Kidney (tissue), 14 donors: ENCODE results near the gene BHMT2. TPM values are rescaled to one million over a fixed set of nuclear protein-coding genes. Genes with fewer than 3 reads are reported as not detected.

ENCODE experiments used
- DNase-seq, 5 donors: peaks; one replicate each; pipeline ENCODE4 v3.0.0-alpha.2; 2013 to 2020
- FAIRE-seq: peaks from 2 replicates; lab custom pipeline; 2012; peaks lifted over from hg19 to GRCh38; lab: Jason Lieb, UNC
- H3K27ac ChIP-seq, 2 donors: one replicate each; pipeline ENCODE4 v1.7.0; 2013; ENCODE audit warnings: low read depth in 2 of 2, low read length in 2 of 2, inconsistent platforms in 1 of 2
- H3K27me3 ChIP-seq: one replicate; pipeline ENCODE4 v1.7.1; 2013; ENCODE audit warnings: low read length, inconsistent platforms; ENCODE audit not compliant: control insufficient read depth, insufficient read depth
- H3K36me3 ChIP-seq, 3 donors: one replicate each; pipeline versions ENCODE4 v1.7.0 to v1.7.1; 2013; ENCODE audit warnings: low read length in 3 of 3, control low read depth in 1 of 3, inconsistent platforms in 1 of 3; ENCODE audit not compliant: insufficient read depth in 3 of 3, control insufficient read depth in 2 of 3
- H3K4me1 ChIP-seq, 3 donors: one replicate each; pipeline versions ENCODE4 v1.7.0 to v1.7.1; 2013; ENCODE audit warnings: low read length in 3 of 3, inconsistent platforms in 1 of 3, low read depth in 1 of 3; ENCODE audit not compliant: control insufficient read depth in 2 of 3, insufficient read depth in 2 of 3
- H3K4me3 ChIP-seq, 3 donors: one replicate each; pipeline versions ENCODE4 v1.7.0 to v1.8.1; 2013; ENCODE audit warnings: low read length in 3 of 3, control low read depth in 1 of 3, inconsistent platforms in 1 of 3
- H3K9ac ChIP-seq, 3 donors: one replicate each; pipeline versions ENCODE4 v1.7.0 to v1.7.1; 2013; ENCODE audit warnings: low read length in 3 of 3, control low read depth in 1 of 3, inconsistent platforms in 1 of 3
- H3K9me3 ChIP-seq, 3 donors: one replicate each; pipeline versions ENCODE4 v1.7.0 to v1.7.1; 2013; ENCODE audit warnings: low read length in 3 of 3, control low read depth in 1 of 3, inconsistent platforms in 1 of 3; ENCODE audit not compliant: control insufficient read depth in 2 of 3, insufficient read depth in 1 of 3
- CTCF ChIP-seq: IDR thresholded peaks from 3 replicates; pipeline ENCODE4 v1.5.1; 2012; ENCODE audit warnings: mild to moderate bottlenecking, moderate library complexity, borderline replicate concordance; ENCODE audit not compliant: insufficient read depth; ENCODE audit errors: extremely low read depth
- intact Hi-C: fragments of 100-400 bp; cut with DNase I; formaldehyde crosslinking; loops from one replicate; pipeline ENCODE4 v1.11.1; 2022
- polyA plus RNA-seq: library from polyadenylated mRNA; stranded (reverse); fragments of 350-450 nt; fragmentation: Illumina TruSeq; extraction: RNeasy Lipid Tissue Mini Kit (QIAGEN cat#74804); gene quantifications from one replicate; pipeline ENCODE4 v1.2.3, GENCODE V29; 2014; ENCODE audit warnings: low read depth, low replicate concordance; ENCODE audit not compliant: insufficient read depth
- total RNA-seq: library from RNA; stranded (reverse); fragmentation: NEBNext Ultra II Directional; extraction: Animal tissue kit (Norgen Biotek cat#: 25700); gene quantifications from one replicate; pipeline ENCODE4 v1.2.1, GENCODE V29; 2021
- donor health status: control.
- donor health status: control.
- donor health status: control.
- donor health status: control.
- donor health status: control.
- donor health status: DM: yes; HTN: yes; CAD: no.
- donor health status: Normal renal cell carcinoma (clear cell type).

The BHMT2 gene
- total and polyA plus RNA-seq, 2 donors from 2014 or later = 54.8 to 230 TPM

GRCh38 chr5:79050498-79050897, 19.1 kb upstream of the BHMT2 start:
- Histone ChIP-seq H3K27ac (no peak overlapping the region), H3K4me3 (no peak overlapping the region), H3K4me1 (no peaks in the 10 kb centered on the region), H3K27me3 (no peaks in the 10 kb centered on the region), H3K9me3 (peaks cover 0 to 5% (median 0%) of the 10 kb centered on the region in 3 donors), H3K36me3 (peaks cover 0 to 8% (median 0%) of the 10 kb centered on the region in 3 donors), H3K9ac (no peak overlapping the region)
- TF ChIP-seq CTCF = no peak
- no peak for FAIRE-seq
- no peak for DNase-seq
- intact Hi-C loops = no loop called here

- H3K27me3 ChIP-seq = no peaks in the 10 kb centered on the region
- DNase-seq (no peak), FAIRE-seq (no peak)
- H3K27ac ChIP-seq = no peak overlapping the region
- no peaks in the 10 kb centered on the region for H3K4me1 ChIP-seq
- H3K9me3 ChIP-seq = peaks cover 0 to 5% (median 0%) of the 10 kb centered on the region in 3 donors
- H3K9ac ChIP-seq = no peak overlapping the region
- peaks cover 0 to 8% (median 0%) of the 10 kb centered on the region in 3 donors for H3K36me3 ChIP-seq
- H3K4me3 ChIP-seq = no peak overlapping the region
- intact Hi-C loops = no loop called here
- TF ChIP-seq CTCF = no peak
These were observed 16.2 kb upstream of the BHMT2 start for GRCh38 chr5:79053321-79053720.

GRCh38 chr5:79055017-79055416, 14.6 kb upstream of the BHMT2 start:
- Histone ChIP-seq H3K4me1 (no peaks in the 10 kb centered on the region), H3K9ac (no peak overlapping the region), H3K27me3 (no peaks in the 10 kb centered on the region), H3K4me3 (no peak overlapping the region), H3K36me3 (peaks cover 0 to 8% (median 0%) of the 10 kb centered on the region in 3 donors), H3K9me3 (peaks cover 0 to 5% (median 0%) of the 10 kb centered on the region in 3 donors), H3K27ac (no peak overlapping the region)
- FAIRE-seq (no peak), DNase-seq (no peak)
- no peak for TF ChIP-seq CTCF
- intact Hi-C loops = no loop called here

GRCh38 chr5:79056847-79057246, 12.7 kb upstream of the BHMT2 start:
- no peak for DNase-seq
- Histone ChIP-seq H3K9me3 (peaks cover 0 to 4% (median 0%) of the 10 kb centered on the region in 3 donors), H3K4me1 (no peaks in the 10 kb centered on the region), H3K27ac (no peak overlapping the region), H3K9ac (no peak overlapping the region), H3K4me3 (no peak overlapping the region), H3K36me3 (peaks cover 0 to 8% (median 0%) of the 10 kb centered on the region in 3 donors), H3K27me3 (no peaks in the 10 kb centered on the region)
- intact Hi-C loops = no loop called here
- TF ChIP-seq CTCF = no peak
- no peak for FAIRE-seq
